BE2C (cell line): Measurements from ENCODE around the gene CYB561.

ENCODE experiments used
- DNase-seq: peaks from one replicate; pipeline ENCODE4 v3.0.0-alpha.2; 2020
- H3K27me3 ChIP-seq: fragments of 250-450 bp; sonication (Bioruptor Pico); 2 replicates; pipeline ENCODE4 v1.5.1; 2020; ENCODE audit warnings: mild to moderate bottlenecking
- H3K36me3 ChIP-seq: fragments of 250-450 bp; sonication (Bioruptor Pico); 2 replicates; pipeline ENCODE4 v1.5.1; 2020; ENCODE audit warnings: mild to moderate bottlenecking
- H3K4me1 ChIP-seq: fragments of 250-450 bp; sonication (Bioruptor Pico); 2 replicates; pipeline ENCODE4 v1.5.1; 2020
- H3K4me3 ChIP-seq: 2 replicates; pipeline ENCODE4 v1.5.1; 2011; ENCODE audit warnings: low read depth, low read length
- H3K9me3 ChIP-seq: fragments of 250-450 bp; sonication (Bioruptor Pico); 2 replicates; pipeline ENCODE4 v1.5.1; 2020
- TF ChIP-seq, protein P1 (sequence below): IDR thresholded peaks from 2 replicates; pipeline ENCODE4 v1.5.1; 2012; ENCODE audit warnings: mild to moderate bottlenecking, low read depth, low read length

CYB561 gene

GRCh38 chr17:63491413-63491812 is 45.3 kb upstream of the CYB561 start:
- H3K27me3 ChIP-seq = no peaks in the 10 kb centered on the region
- TF ChIP-seq, protein P1, sequence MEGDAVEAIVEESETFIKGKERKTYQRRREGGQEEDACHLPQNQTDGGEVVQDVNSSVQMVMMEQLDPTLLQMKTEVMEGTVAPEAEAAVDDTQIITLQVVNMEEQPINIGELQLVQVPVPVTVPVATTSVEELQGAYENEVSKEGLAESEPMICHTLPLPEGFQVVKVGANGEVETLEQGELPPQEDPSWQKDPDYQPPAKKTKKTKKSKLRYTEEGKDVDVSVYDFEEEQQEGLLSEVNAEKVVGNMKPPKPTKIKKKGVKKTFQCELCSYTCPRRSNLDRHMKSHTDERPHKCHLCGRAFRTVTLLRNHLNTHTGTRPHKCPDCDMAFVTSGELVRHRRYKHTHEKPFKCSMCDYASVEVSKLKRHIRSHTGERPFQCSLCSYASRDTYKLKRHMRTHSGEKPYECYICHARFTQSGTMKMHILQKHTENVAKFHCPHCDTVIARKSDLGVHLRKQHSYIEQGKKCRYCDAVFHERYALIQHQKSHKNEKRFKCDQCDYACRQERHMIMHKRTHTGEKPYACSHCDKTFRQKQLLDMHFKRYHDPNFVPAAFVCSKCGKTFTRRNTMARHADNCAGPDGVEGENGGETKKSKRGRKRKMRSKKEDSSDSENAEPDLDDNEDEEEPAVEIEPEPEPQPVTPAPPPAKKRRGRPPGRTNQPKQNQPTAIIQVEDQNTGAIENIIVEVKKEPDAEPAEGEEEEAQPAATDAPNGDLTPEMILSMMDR = no peak

GRCh38 chr17:63490858-63491400 is 44.8 kb upstream of the CYB561 start:
- TF ChIP-seq, protein P1 = no peak
- Histone ChIP-seq H3K27me3 (no peaks in the 10 kb centered on the region), H3K4me3 (no peak overlapping the region), H3K4me1 (peaks cover 3% of the 10 kb centered on the region), H3K9me3 (no peaks in the 10 kb centered on the region), H3K36me3 (peaks cover 95% of the 10 kb centered on the region)
- no peak for DNase-seq

More at GRCh38 chr17:63491413-63491812, 45.3 kb upstream of the CYB561 start:
- no peak for DNase-seq
- Histone ChIP-seq H3K4me1 (peaks cover 8% of the 10 kb centered on the region), H3K36me3 (peaks cover 95% of the 10 kb centered on the region), H3K4me3 (no peak overlapping the region), H3K9me3 (no peaks in the 10 kb centered on the region)

- Histone ChIP-seq H3K36me3 (peaks cover 93% of the 10 kb centered on the region), H3K4me1 (no peaks in the 10 kb centered on the region), H3K27me3 (no peaks in the 10 kb centered on the region), H3K9me3 (no peaks in the 10 kb centered on the region), H3K4me3 (no peak overlapping the region)
- TF ChIP-seq, protein P1 = peak; percentile 14; the same call in 1 of the 2 replicates
- DNase-seq = no peak
These were observed 44.2 kb upstream of the CYB561 start for GRCh38 chr17:63490329-63490728.

GRCh38 chr17:63489291-63489690 is 43.2 kb upstream of the CYB561 start:
- no peaks in the 10 kb centered on the region for H3K27me3 ChIP-seq
- peaks cover 93% of the 10 kb centered on the region for H3K36me3 ChIP-seq
- H3K9me3 ChIP-seq = no peaks in the 10 kb centered on the region
- H3K4me1 ChIP-seq = no peaks in the 10 kb centered on the region
- no peak overlapping the region for H3K4me3 ChIP-seq
- DNase-seq = no peak
- TF ChIP-seq, protein P1 = no peak

GRCh38 chr17:63488851-63489250 is 42.7 kb upstream of the CYB561 start:
- TF ChIP-seq, protein P1 = no peak
- no peak overlapping the region for H3K4me3 ChIP-seq
- H3K4me1 ChIP-seq = no peaks in the 10 kb centered on the region
- no peaks in the 10 kb centered on the region for H3K9me3 ChIP-seq
- no peaks in the 10 kb centered on the region for H3K27me3 ChIP-seq
- DNase-seq = no peak
- H3K36me3 ChIP-seq = peaks cover 93% of the 10 kb centered on the region

DNA sequence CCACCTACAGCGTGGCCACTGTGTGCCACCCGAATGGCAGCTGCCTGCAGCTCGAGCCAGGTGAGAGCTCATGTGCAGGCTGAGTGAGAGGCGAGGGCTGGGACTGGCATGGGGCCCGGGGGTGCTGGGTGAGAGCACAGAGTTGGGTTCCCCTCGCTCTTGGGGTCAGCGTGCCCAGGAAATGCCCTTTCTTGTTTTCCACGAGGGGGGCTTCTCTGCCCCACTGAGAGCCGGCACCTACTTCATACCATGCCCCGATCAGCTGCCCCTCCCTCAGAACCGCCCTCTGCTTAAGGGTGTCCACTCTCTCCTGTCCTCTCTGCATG is 40.9 kb upstream of the CYB561 start:
- TF ChIP-seq, protein P1 = no peak
- no peak overlapping the region for H3K4me3 ChIP-seq
- H3K9me3 ChIP-seq = no peaks in the 10 kb centered on the region
- H3K36me3 ChIP-seq = peaks cover 88% of the 10 kb centered on the region
- H3K27me3 ChIP-seq = no peaks in the 10 kb centered on the region
- H3K4me1 ChIP-seq = no peaks in the 10 kb centered on the region
- no peak for DNase-seq
